ENCODE data around the gene C11orf21.

Gene C11orf21

GRCh38 chr11:2271077-2271326 lies 30.7 kb downstream of the C11orf21 start:
- no peak overlapping the region for H3K9ac ChIP-seq (ENCODE audit: low read depth, low read length, poor library complexity, severe bottlenecking)

GRCh38 chr11:2270322-2271076 lies 31.2 kb downstream of the C11orf21 start, which contains the start of gene ASCL2:
Gene ASCL2, minus strand, starts transcription at chr11:2270588. Its CDS starts 256 bp downstream, at chr11:2270332.
- H3K36me3 ChIP-seq (ENCODE audit: insufficient read depth, low read length), result no peaks in the 10 kb centered on the region
- peak within 1 kb of the TSS; percentile 82 for H3K4me3 ChIP-seq (ENCODE audit: low read length, poor library complexity, severe bottlenecking)
- H3K4me1 ChIP-seq (ENCODE audit: insufficient read depth, low read length, poor library complexity, severe bottlenecking), result peaks cover 15% of the 10 kb centered on the region
- TF ChIP-seq CTCF (conservative IDR thresholded peaks at IDR 0.05; ENCODE audit: low read length) (no peak), EZH2phosphoT487 (IDR thresholded peaks at IDR 0.05; ENCODE audit: borderline replicate concordance) (no peak)
- no peaks in the 10 kb centered on the region for H3K27me3 ChIP-seq (ENCODE audit: insufficient read depth, low read length, poor library complexity, severe bottlenecking)
- no peaks in the 10 kb centered on the region for H3K79me2 ChIP-seq (ENCODE audit: insufficient read depth, low read length)
- no peaks in the 10 kb centered on the region for H3K9me3 ChIP-seq (ENCODE audit: insufficient read depth, low read depth, low read length)
- H3K4me2 ChIP-seq (ENCODE audit: low read depth, low read length, poor library complexity, severe bottlenecking), result peak within 1 kb of the TSS; percentile 75
- H3K9ac ChIP-seq (ENCODE audit: low read depth, low read length, poor library complexity, severe bottlenecking), result peak within 1 kb of the TSS; percentile 73
- no peaks in the 10 kb centered on the region for H3K9me2 ChIP-seq (replicated peaks; ENCODE audit: low read depth, low read length)
- H4K20me1 ChIP-seq (ENCODE audit: insufficient read depth, low read length, poor library complexity, severe bottlenecking), result no peaks in the 10 kb centered on the region
- no peaks in the 10 kb centered on the region for H3F3A ChIP-seq (ENCODE audit: low read depth)
- peak within 1 kb of the TSS; percentile 99 for H2AFZ ChIP-seq (ENCODE audit: low read length)

More at GRCh38 chr11:2271077-2271326, 30.7 kb downstream of the C11orf21 start:
- Histone ChIP-seq H3K36me3 (ENCODE audit: insufficient read depth, low read length) (no peaks in the 10 kb centered on the region), H3K9me3 (ENCODE audit: insufficient read depth, low read depth, low read length) (no peaks in the 10 kb centered on the region), H3K27me3 (ENCODE audit: insufficient read depth, low read length, poor library complexity, severe bottlenecking) (no peaks in the 10 kb centered on the region), H3K4me3 (ENCODE audit: low read length, poor library complexity, severe bottlenecking) (no peak overlapping the region), H3K9me2 (replicated peaks; ENCODE audit: low read depth, low read length) (no peaks in the 10 kb centered on the region), H2AFZ (ENCODE audit: low read length) (no peak overlapping the region), H3F3A (ENCODE audit: low read depth) (no peaks in the 10 kb centered on the region), H4K20me1 (ENCODE audit: insufficient read depth, low read length, poor library complexity, severe bottlenecking) (no peaks in the 10 kb centered on the region), H3K4me2 (ENCODE audit: low read depth, low read length, poor library complexity, severe bottlenecking) (no peak overlapping the region), H3K4me1 (ENCODE audit: insufficient read depth, low read length, poor library complexity, severe bottlenecking) (peaks cover 9% of the 10 kb centered on the region), H3K79me2 (ENCODE audit: insufficient read depth, low read length) (no peaks in the 10 kb centered on the region)
- TF ChIP-seq EZH2phosphoT487 (IDR thresholded peaks at IDR 0.05; ENCODE audit: borderline replicate concordance) (no peak), CTCF (conservative IDR thresholded peaks at IDR 0.05; ENCODE audit: low read length) (no peak)

GRCh38 chr11:2269601-2270321 lies 32.0 kb downstream of the C11orf21 start:
- Histone ChIP-seq H3K79me2 (ENCODE audit: insufficient read depth, low read length) (no peaks in the 10 kb centered on the region), H3K4me1 (ENCODE audit: insufficient read depth, low read length, poor library complexity, severe bottlenecking) (peaks cover 18% of the 10 kb centered on the region), H3K4me2 (ENCODE audit: low read depth, low read length, poor library complexity, severe bottlenecking) (peak overlapping the region; percentile 75), H4K20me1 (ENCODE audit: insufficient read depth, low read length, poor library complexity, severe bottlenecking) (no peaks in the 10 kb centered on the region), H3K9ac (ENCODE audit: low read depth, low read length, poor library complexity, severe bottlenecking) (peak overlapping the region; percentile 73), H3K36me3 (ENCODE audit: insufficient read depth, low read length) (no peaks in the 10 kb centered on the region), H3K4me3 (ENCODE audit: low read length, poor library complexity, severe bottlenecking) (peak overlapping the region; percentile 82), H3K9me2 (replicated peaks; ENCODE audit: low read depth, low read length) (no peaks in the 10 kb centered on the region), H3K27me3 (ENCODE audit: insufficient read depth, low read length, poor library complexity, severe bottlenecking) (no peaks in the 10 kb centered on the region), H2AFZ (ENCODE audit: low read length) (peak overlapping the region; percentile 99), H3K9me3 (ENCODE audit: insufficient read depth, low read depth, low read length) (no peaks in the 10 kb centered on the region), H3F3A (ENCODE audit: low read depth) (no peaks in the 10 kb centered on the region)
- TF ChIP-seq CTCF (conservative IDR thresholded peaks at IDR 0.05; ENCODE audit: low read length) (no peak), EZH2phosphoT487 (IDR thresholded peaks at IDR 0.05; ENCODE audit: borderline replicate concordance) (no peak)
